ENCODE data around the gene POLE2.

POLE2 gene

DNA sequence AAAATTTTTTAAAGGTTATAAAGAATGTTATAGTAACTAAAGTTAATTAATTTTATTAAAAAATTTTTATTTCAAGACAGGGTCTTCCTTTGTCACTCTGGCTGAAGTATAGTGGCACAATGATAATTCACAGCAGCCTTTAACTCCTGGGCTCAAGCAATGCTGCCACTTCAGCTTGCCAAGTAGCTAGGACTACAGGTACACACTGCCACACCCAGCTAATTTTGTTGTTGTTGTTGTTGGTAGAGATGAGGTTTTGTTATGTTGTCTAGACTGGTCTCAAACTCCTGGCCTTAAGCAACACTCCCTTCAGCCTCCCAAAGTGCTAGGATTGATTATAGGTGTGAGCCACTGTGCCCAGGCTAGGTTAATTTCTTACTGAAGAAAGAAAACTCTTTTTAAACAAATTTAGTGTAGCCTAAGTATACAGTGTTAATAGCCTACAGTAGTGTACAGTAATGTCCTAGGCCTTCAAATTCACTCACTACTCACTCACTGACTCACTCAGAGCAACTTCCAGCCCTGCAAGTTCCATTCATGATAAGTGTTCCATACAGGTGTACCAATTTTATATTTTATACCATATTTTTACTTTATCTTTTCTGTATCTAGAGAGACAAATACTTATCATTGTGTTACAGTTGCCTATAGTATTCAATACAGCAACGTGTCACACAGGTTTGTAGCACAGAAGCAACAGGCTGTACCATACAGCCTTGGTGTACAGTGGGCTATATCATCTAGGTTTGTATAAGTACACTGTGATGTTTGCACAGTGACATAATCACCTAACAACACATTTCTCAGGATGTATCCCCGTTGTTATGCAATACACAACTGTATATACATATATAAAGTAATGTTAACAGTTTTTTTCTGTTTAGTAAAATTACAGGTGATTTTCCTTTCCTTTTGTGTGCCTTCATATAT is 28.2 kb downstream of the POLE2 start:
- no peak for DNase-seq (ENCODE audit: low read depth)

DNA sequence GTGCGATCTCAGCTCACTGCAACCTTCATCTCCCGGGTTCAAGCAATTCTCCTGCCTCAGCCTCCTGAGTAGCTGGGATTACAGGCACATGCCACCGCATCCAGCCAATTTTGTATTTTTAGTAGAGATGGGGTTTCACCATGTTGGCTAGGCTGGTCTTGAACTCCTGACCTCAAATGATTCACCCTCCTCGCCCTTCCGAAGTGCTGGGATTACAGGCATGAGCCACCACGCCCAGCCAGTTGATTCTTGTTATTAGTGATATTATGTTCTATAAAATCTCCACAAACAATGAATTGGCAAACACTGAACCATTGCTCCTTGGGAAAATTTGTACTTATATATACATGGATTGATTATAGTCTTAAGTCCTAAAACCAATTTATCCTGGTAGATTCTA is 30.5 kb downstream of the POLE2 start:
- DNase-seq (ENCODE audit: low read depth) = peak; percentile 14

DNA sequence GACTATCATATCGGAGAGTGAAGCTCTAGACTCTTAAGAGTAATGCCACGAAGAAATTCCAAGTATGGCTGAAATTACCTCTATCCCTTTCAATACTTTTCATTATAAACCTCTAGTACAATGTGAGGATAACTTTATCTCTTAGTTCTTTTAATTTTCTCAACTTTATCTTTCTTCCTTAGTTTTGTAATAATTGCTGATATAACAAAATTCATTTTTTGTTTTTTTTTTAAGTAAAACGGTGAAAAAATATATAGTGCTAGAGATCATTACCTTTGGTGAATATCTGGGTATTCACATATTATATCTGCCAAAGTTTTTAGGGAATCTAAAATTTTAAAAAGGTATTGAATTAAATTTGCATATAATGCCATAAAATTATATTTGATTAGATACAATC is 33.5 kb downstream of the POLE2 start:
- DNase-seq (ENCODE audit: low read depth) = no peak

DNA sequence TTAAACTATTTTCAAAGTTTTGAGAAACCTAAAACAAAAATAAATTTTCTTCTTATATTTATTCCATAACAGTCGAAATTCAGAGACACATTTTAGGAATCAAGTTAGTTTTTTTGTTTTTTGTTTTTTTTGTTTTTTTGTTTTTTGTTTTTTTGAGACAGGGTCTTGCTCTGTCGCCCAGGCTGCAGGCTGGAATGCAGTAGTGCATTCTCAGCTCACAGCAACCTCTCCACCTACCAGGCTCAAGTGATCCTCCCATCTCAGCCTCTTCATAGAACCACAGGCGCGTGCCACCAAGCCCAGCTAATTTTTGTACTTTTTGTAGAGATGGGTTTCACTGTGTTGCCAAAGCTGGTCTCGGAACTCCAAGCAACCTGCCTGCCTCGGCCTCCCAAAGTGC is 34.5 kb downstream of the POLE2 start:
- DNase-seq (ENCODE audit: low read depth) = no peak

DNA sequence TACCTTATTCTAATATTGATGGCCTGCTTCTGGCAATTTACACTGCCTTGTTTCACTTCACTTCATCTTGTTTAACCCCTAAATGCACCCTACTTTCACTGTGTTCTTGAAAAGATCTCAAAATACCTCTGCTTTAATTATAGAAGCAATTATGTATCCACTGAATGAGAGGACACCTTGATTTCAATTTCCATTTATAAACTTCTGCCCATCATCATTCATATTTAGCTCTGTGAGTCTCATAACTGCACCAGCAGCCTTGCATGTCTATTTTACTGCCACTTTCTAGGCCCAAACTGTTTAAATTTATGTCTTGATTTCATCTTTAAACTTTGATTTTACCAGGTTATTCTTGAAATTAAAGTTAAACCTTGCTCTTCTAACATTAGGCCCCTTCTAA is 45.9 kb downstream of the POLE2 start:
- no peak for DNase-seq (ENCODE audit: low read depth)

DNA sequence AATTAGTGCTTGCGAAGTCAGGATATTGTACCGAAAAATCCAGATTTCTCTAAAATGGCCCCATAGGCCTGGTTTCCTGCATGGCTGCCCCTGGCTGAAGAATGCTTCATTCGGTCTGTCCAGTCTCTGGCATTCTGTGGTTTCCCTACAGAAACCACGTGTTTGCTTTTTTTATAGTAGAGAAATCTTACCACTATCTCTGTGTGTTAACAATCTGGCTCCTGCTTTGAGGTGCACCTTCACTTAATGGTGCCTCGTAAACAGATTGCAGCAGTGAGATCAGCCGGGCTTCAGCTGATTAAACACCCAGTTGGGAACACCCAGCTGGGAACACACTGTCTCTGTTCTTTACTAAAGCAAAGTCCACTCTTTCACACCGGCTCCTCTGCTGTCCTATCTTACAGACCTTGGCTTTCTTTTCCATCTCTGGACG is 46.3 kb downstream of the POLE2 start:
- DNase-seq (ENCODE audit: low read depth) = no peak

DNA sequence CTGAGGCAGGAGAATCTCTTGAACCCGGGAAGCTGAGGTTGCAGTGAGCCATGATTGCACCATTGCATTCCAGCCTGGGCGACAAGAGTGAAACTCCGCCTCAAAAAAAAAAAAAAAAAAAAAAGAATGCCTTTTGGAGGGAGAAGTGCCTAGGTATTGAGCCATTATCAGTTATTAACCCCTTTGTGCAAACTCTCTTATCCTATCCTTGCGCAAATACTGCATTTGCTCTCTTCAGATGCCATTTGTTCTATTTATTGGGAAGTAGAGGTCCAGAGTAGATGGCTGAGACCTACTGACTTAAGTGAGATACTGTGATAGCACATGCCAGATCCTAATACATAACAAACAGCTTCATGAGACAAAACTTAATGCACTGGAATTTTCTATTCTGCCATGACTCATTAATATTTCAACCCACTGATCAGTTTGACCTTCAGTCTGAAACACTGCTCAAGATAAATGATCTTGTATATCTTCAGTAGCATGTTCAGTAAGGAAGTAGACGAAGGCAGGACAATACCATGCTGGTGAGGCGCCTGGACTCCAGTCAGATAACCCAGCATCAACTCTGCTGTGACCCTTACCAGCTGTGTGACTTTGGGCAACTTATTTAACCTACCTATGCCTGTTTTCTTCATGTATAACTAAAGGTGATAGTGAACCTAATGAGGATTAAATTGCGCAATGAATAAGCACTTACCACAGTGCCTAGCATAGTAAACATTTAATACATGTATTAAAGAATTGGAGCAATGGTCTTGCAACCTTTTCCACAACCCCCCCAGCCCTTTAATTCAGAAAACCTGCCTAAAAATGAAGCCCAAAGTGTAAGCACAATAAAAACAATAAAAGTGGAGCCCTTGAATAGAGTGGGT is 47.2 kb downstream of the POLE2 start:
- DNase-seq (ENCODE audit: low read depth) = no peak

DNA sequence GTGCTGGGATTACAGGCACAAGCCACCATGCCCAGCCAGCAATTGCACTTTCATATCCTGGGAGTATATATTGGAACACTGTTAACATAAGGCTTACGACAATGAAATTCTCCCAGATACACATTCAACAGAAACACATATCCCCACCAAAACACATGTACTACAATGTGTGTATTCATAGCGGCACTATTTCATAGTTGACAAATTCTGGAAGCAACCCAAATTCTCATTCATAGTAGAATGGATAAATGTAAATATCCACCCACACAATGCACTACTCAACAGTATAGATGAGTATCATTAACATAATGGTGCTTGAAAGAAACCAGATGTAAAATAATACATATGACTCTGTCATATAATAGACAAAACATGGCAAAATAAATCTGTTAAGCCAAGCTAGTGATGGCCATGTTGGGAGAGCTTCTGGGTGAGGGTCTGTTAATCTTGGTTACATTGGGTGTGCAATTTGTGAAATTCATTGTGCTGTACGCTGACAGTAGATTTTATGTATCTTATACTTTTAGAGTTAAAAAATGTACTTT is 50.4 kb downstream of the POLE2 start:
- no peak for DNase-seq (ENCODE audit: low read depth)

DNA sequence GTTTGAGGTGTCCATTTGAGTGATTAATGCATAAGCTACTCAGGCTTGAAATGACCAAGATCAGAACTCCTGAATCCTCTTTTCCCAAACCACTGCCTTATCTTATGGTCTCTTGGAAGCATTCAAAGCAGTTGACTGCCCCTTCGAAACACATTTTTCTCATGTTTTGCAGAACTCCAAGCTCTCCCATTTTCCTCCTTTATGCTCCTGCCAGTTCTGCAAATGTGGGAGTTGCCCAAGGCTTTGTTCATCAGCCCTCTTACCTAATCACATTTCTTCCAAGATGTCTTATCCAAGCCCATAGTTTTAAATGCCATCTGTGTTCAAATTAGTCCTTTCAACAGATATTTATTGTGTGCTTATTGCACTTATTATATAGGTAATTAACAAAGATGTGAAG is 51.1 kb downstream of the POLE2 start:
- no peak for DNase-seq (ENCODE audit: low read depth)

DNA sequence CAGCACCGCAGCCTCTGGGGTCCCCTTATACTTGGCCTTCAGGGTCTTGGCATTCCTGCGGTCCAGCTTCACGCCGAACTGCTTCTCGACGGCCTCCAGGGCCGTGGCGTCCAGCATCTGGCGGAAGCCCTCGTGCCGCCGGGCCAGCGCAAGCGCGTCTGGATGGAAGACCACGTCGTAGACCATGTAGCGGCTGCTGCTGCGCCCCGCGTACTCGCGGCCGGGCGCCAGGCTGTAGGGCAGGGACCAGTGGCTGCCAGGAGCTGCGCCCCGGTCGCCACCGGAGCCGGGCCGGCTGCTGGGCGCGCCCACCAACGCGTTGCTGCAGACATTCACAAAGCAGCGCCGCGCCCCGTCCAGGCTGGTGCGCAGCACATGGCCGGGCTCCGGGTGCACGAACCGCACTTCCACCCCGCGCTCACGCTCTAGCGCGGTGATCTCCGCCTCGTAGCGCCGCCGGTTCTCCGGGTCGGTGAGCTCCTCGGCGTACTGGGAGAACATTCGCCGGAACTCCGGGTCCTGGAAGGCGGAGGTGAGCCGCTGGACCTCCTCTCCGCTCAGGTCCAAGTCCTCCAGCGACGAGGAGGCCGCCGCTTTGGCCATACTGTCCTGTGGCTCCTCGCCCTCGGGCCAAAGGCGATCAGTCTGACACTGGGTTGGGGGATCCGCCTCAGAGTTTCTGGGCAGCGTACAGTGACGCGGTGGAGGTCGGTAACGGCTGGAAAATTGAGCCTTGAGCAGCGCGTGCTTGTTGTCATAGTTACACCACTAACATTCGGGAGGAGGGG is 53.3 kb downstream of the POLE2 start, which contains the start of gene DNAAF2:
Gene DNAAF2, minus strand, starts transcription at position 698 of the 788 bp plus-strand sequence. Its CDS starts 95 bp downstream, at position 603.
- DNase-seq (ENCODE audit: low read depth) = peak; percentile 69

DNA sequence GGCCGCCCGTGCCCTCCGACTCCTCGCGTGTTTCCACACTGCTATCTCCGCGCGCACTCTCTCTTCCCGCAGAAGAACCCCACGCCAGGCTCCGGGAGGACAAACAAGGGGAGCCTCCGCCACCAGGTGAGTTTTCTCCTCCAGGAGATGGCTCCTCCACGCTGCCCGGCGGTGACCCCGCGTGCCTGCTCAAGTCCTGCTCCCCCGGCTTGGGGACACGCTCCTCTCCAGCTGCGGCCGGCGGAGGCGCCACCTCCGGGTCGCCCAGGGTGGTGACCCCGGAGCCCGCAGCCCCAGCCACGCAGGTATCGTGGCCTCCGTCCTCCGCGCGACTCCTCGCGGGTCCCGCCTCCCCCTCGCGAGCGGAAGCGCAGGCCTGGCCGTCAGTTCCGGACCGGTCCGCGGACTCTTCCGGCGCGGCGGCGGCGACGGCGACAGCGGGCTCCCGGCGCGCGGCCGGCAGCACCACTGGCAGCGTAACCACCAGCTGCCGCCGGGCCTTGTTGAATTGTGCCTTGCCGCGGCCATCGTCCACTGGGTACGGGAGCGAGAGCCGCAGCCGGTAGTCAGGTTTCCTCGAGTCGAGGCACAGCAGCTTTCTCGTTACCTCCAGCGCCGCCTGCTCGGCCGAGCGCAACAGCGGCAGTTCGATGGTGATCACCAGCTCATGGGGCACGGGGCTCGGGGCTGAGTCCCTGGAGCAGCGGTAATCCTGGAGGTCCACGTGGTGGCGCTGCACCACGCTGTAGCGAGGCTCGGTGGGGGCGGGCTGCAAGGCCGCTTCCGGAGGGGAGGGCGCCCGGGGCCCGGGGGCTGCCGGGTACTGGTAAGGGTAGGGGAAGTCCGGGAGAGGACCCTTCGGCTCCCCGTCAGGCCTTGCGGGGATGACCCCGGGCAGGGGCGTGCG is 54.1 kb downstream of the POLE2 start:
- DNase-seq (ENCODE audit: low read depth) = peak; percentile 88

DNA sequence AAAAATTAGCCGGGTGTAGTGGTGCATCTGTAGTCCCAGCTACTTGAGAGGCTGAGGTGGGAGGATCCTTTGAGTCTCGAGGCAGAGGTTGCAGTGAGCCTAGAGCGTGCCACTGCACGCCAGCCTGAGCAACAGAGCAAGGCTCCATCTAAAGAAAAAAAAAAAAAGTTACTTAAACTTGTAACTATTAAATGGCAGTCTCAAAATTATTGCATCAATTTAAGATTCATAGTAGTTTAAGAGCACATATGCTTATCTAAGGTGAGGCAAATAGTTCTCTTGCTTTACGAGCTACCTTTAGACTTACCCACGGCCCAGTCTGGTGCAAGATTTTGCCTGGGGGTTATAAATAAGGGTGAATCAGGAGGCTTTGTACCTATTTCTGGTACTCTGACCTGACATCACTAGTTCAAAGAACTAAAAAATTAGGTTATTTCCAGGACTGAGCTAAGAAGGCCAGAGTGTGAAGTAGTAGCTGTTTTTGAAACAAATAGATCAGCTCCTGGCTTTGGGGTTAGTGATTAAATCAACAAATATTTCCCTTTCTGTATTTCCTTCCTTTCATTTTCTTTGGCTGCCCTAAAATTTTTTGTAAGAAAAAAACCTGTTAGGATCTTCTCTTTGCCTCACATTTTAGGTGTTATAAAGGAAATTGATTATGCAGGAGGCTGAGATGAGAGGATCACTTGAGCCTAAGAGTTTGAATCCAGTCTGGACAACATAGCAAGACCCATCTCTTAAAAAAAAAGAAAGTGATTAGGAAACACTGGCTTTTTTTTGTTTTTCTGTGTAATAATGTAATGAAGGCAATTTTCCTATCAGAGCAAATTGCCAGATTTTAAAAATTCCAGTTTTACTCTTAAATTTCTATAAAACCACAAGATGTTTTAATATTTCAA is 63.8 kb downstream of the POLE2 start:
- no peak for DNase-seq (ENCODE audit: low read depth)

DNA sequence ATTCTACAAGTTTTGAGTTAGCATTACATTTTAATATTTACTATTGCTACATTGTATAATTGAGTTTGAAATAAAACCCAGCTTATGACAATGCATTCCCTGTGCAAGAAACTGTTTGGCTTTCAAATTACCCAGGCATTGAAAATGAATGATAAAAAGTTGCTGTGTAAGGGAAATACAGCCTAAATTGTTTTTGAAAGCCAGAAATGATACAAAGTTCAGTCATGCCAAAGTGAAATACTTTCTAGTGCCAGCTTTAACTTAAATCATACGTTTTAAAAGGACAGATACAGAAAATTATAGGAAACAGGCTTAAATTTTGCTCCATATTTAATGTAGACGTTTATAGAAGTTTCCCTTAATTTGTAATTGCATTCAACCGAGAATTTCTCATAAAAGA is 64.6 kb downstream of the POLE2 start:
- DNase-seq (ENCODE audit: low read depth) = no peak

DNA sequence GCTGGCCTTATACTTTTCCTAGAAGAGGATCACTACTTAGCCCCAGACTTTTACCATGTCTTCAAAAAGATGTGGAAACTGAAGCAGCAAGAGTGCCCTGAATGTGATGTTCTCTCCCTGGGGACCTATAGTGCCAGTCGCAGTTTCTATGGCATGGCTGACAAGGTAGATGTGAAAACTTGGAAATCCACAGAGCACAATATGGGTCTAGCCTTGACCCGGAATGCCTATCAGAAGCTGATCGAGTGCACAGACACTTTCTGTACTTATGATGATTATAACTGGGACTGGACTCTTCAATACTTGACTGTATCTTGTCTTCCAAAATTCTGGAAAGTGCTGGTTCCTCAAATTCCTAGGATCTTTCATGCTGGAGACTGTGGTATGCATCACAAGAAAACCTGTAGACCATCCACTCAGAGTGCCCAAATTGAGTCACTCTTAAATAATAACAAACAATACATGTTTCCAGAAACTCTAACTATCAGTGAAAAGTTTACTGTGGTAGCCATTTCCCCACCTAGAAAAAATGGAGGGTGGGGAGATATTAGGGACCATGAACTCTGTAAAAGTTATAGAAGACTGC is 65.9 kb downstream of the POLE2 start:
- no peak for DNase-seq (ENCODE audit: low read depth)

DNA sequence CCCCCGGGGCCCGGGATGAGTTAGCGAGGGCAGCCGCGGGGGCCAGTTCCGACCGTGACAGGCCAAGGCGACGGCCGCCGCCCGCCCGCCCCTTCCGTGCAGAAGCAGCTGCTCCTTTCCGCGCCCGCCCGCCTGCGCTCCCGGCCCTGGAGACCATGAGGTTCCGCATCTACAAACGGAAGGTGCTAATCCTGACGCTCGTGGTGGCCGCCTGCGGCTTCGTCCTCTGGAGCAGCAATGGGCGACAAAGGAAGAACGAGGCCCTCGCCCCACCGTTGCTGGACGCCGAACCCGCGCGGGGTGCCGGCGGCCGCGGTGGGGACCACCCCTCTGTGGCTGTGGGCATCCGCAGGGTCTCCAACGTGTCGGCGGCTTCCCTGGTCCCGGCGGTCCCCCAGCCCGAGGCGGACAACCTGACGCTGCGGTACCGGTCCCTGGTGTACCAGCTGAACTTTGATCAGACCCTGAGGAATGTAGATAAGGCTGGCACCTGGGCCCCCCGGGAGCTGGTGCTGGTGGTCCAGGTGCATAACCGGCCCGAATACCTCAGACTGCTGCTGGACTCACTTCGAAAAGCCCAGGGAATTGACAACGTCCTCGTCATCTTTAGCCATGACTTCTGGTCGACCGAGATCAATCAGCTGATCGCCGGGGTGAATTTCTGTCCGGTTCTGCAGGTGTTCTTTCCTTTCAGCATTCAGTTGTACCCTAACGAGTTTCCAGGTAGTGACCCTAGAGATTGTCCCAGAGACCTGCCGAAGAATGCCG is 66.7 kb downstream of the POLE2 start:
- no peak for DNase-seq (ENCODE audit: low read depth)

DNA sequence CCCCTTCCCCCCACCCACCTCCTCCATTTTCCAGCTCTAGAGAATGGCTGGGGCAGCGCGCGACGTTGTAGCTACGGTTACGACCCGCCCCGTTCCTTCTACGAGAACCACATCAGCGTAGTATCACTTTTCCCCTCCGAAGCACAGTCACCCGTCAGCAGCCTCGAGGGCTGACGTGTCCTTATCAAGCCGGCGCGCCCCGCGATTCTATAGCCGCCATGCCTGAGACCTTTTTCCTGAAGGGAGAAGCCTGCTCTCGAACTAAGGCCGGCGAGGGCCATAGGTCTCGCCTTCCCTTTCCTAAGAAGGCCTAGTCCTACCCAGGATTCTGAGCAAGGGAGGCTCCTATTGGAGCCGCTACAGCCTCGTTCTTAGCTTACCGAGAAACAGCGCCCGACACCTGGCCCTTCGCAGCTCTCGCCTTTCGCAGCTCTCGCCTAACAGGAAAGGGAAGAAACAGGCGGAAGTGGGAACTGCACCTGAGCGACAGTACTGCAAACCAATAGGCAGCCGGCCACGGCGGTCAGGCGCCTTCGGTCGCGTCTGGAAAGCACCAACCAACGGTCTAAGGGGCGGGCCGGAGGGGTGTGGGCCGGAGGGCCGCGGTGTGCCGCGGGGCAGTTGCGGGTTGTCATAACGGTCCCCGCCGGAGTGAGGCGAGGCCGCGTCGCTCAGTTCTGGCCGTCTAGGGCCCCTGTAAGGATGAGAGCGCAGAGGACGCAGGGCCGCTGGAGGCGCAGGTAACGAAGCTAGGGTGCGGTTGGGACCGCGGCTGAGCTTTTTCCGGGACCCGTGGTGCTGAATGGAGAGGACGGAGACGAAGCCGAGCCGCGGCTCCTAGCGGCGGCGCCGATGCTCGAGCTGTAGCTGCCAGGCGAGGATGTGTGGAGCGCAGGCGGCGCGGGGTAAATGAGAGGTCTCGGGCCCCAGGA is 67.6 kb downstream of the POLE2 start, which contains the start of the genes MGAT2 and RPL36AL:
Gene MGAT2, plus strand, starts transcription at position 618 of the 932 bp plus-strand sequence. CDS start 470 bp downstream, outside the sequence.
Gene RPL36AL, minus strand, starts transcription at position 445 of the 932 bp plus-strand sequence. CDS start 1,522 bp downstream, outside the sequence.
- DNase-seq (ENCODE audit: low read depth) = peak; percentile 98

DNA sequence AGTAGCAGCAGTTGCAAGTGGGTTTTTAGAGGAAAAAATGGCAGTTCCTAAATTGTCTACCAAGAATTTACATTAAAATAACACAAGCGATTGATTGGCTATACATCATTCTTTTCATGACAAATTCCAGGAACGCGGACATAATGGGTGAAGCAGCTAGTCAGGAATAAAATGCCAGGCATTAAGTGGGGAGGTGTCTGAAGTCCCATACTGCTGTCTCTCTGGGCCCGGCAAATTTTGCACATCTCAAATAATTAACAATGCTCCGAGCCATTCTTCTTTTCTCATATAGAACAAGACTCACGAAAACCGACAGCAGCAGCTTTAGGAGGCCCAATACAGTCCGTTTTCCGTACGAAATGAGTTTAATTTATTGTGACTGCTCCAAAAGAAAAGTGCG is 68.3 kb downstream of the POLE2 start:
- DNase-seq (ENCODE audit: low read depth) = no peak

Data from stromal cell of bone marrow (primary cell).